Activated T-cell treated with anti-CD3 and anti-CD28 coated beads, Interleukin-2, amount 50 U/mL, for 48 hours (primary cell): ENCODE measurements around the gene EDC3.
"Not testable (repeated sequence)": the region's sequence is repeated elsewhere in the genome, so short reads cannot be mapped to it uniquely, and the experiment has no call there.

ENCODE experiments used
- DNase-seq, 2 experiments: peaks; one replicate each; pipeline ENCODE4 v3.0.0-alpha.2; 2020

EDC3 gene

GRCh38 chr15:74648051-74648842 lies 47.6 kb downstream of the EDC3 start:
- no peak for DNase-seq

GRCh38 chr15:74646480-74646879 lies 49.3 kb downstream of the EDC3 start:
- no peak for DNase-seq

GRCh38 chr15:74643665-74644204 lies 52.1 kb downstream of the EDC3 start:
- no peak for DNase-seq

- no peak for DNase-seq
Observed at GRCh38 chr15:74642734-74643664, 52.8 kb downstream of the EDC3 start.

GRCh38 chr15:74642348-74642733 lies 53.5 kb downstream of the EDC3 start:
- no peak for DNase-seq

- DNase-seq, result no peak
Observed at GRCh38 chr15:74641151-74641550, 54.7 kb downstream of the EDC3 start.

- DNase-seq, result no peak
Observed at GRCh38 chr15:74636984-74637383, 58.8 kb downstream of the EDC3 start.

- DNase-seq, result peak; percentile 83
Observed at GRCh38 chr15:74635228-74635627, 60.6 kb downstream of the EDC3 start.

- DNase-seq, result no peak
Observed at GRCh38 chr15:74633781-74634180, 62.0 kb downstream of the EDC3 start.

GRCh38 chr15:74632601-74633000 lies 63.2 kb downstream of the EDC3 start:
- DNase-seq, result no peak

GRCh38 chr15:74631935-74632560 lies 63.8 kb downstream of the EDC3 start:
- DNase-seq, result peak; percentile 76 to 80

GRCh38 chr15:74631408-74631807 lies 64.4 kb downstream of the EDC3 start:
- no peak for DNase-seq

GRCh38 chr15:74631087-74631385 lies 64.8 kb downstream of the EDC3 start:
- DNase-seq, result no peak

- DNase-seq, result no peak
Observed at GRCh38 chr15:74630284-74631086, 65.3 kb downstream of the EDC3 start.

GRCh38 chr15:74629696-74630095 lies 66.1 kb downstream of the EDC3 start:
- DNase-seq, result not testable (repeated sequence)

- no peak for DNase-seq
Observed at GRCh38 chr15:74628949-74629348, 66.9 kb downstream of the EDC3 start.

GRCh38 chr15:74628199-74628598 lies 67.6 kb downstream of the EDC3 start:
- no peak for DNase-seq

- DNase-seq, result no peak
Observed at GRCh38 chr15:74627766-74628165, 68.1 kb downstream of the EDC3 start.

- DNase-seq, result no peak
Observed at GRCh38 chr15:74626752-74627692, 68.8 kb downstream of the EDC3 start.

- no peak for DNase-seq
Observed at GRCh38 chr15:74626336-74626735, 69.5 kb downstream of the EDC3 start.

GRCh38 chr15:74625693-74626092 lies 70.1 kb downstream of the EDC3 start:
- no peak for DNase-seq
